ENCODE data around the gene RBPMS2.

DNA sequence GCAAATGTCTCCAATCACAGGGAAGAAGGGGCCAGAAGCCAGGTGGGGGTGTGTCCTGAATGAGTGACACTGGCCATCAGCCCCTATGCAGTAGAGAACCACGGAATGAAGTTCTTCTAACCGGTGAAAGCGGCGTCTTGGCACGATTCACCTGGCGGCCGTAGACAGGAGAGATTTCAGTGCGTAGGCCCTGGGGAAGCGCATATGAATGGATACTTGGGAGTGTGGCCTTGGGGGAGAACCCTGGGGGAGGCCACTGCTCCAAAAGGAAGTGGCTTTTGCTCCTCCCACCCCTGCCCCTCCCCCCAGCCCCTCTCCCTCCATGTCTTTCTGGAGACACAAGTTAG lies 43.6 kb downstream of the RBPMS2 start:
- TF ChIP-seq GATA2 (IDR thresholded peaks at IDR 0.05; ENCODE audit: low read depth, low read length) (no peak), GATA3 (IDR thresholded peaks at IDR 0.05; ENCODE audit: low read depth, low read length) (no peak)

Measured in SH-SY5Y (cell line).